Measurements from ENCODE around the gene C16orf46.

GRCh38 chr16:81067166-81067565, 9.9 kb downstream of the C16orf46 start:
- TF ChIP-seq CTCF (IDR thresholded peaks at IDR 0.05; ENCODE audit: insufficient read depth, low read length, poor library complexity, severe bottlenecking): no peak
- TF ChIP-seq EZH2phosphoT487 (conservative IDR thresholded peaks at IDR 0.05; ENCODE audit: low read length): no peak
